K562 (cell line): Measurements from ENCODE around the gene NOD1. TPM values are rescaled to one million over a fixed set of nuclear protein-coding genes. Genes with fewer than 3 reads are reported as not detected.

ENCODE experiments used
- CCNT2 ChIP-seq: IDR thresholded peaks from 2 replicates; pipeline ENCODE4 v1.6.1; 2011; ENCODE audit warnings: borderline replicate concordance, low read depth, mild to moderate bottlenecking, moderate library complexity, mixed read lengths, low read length; ENCODE audit not compliant: insufficient read length; ENCODE audit errors: extremely low read depth
- COPS2 ChIP-seq: fragments of 450-650 bp; conservative IDR thresholded peaks from 2 replicates; pipeline ENCODE4 v1.6.1; 2016; ENCODE audit warnings: mild to moderate bottlenecking, moderate library complexity
- DMBX1 ChIP-seq: fragments of 250-450 bp; sonication (Bioruptor Pico); IDR thresholded peaks from 2 replicates; pipeline ENCODE4 v1.8.0; 2022; ENCODE audit warnings: inconsistent platforms, mild to moderate bottlenecking, moderate library complexity, borderline replicate concordance
- HCFC1 ChIP-seq: IDR thresholded peaks from 2 replicates; pipeline ENCODE4 v1.6.1; 2012; ENCODE audit warnings: low read depth, low read length, improper control_type of control experiment
- HDAC2 ChIP-seq: fragments of 450-650 bp; IDR thresholded peaks from 2 replicates; pipeline ENCODE4 v1.6.1; 2016; ENCODE audit warnings: mild to moderate bottlenecking
- HNRNPL ChIP-seq: fragments of 200-400 bp; formaldehyde crosslinking; IDR thresholded peaks from 2 replicates; pipeline ENCODE4 v1.6.1; 2017; ENCODE audit warnings: low read depth, mild to moderate bottlenecking, low read length
- MCM3 ChIP-seq: fragments of 450-650 bp; IDR thresholded peaks from 2 replicates; pipeline ENCODE4 v1.6.1; 2016
- POLR2G ChIP-seq: fragments of 200-400 bp; formaldehyde crosslinking; IDR thresholded peaks from 2 replicates; pipeline ENCODE4 v1.6.1; 2017; ENCODE audit warnings: low read depth, mild to moderate bottlenecking, antibody characterized with exemption, low read length, moderate library complexity
- RBBP5 ChIP-seq: fragments of 200-600 bp; sonication (generic); IDR thresholded peaks from 2 replicates; pipeline ENCODE4 v1.6.1; 2012; ENCODE audit warnings: borderline replicate concordance, mild to moderate bottlenecking, low read length, control low read depth, inconsistent platforms; ENCODE audit not compliant: insufficient read depth, poor library complexity, severe bottlenecking
- RBM15 ChIP-seq: fragments of 200-400 bp; formaldehyde crosslinking; IDR thresholded peaks from 2 replicates; pipeline ENCODE4 v1.6.1; 2018; ENCODE audit warnings: mild to moderate bottlenecking, low read length, moderate library complexity; ENCODE audit not compliant: insufficient read depth
- RHOXF2B ChIP-seq: fragments of 250-450 bp; sonication (Bioruptor Pico); conservative IDR thresholded peaks from 2 replicates; pipeline ENCODE4 v1.5.1; 2021
- SNAPC5 ChIP-seq: fragments of 250-450 bp; sonication (Bioruptor Pico); IDR thresholded peaks from 2 replicates; pipeline ENCODE4 v1.8.0; 2021; ENCODE audit warnings: moderate library complexity, mild to moderate bottlenecking, inconsistent platforms
- SRSF7 ChIP-seq: fragments of 200-400 bp; formaldehyde crosslinking; optimal IDR thresholded peaks from 2 replicates; pipeline ENCODE3; 2017; ENCODE audit warnings: mild to moderate bottlenecking, low read depth, low read length
- TCF7 ChIP-seq: sonication (generic); IDR thresholded peaks from 2 replicates; pipeline ENCODE4 v1.6.1; 2016; ENCODE audit warnings: antibody characterized with exemption, borderline replicate concordance
- ZFP91 ChIP-seq: sonication (generic); formaldehyde crosslinking; IDR thresholded peaks from 2 replicates; pipeline ENCODE4 v1.8.0; 2022; ENCODE audit warnings: mild to moderate bottlenecking, missing genetic modification reagents
- ZFX ChIP-seq: sonication (generic); formaldehyde crosslinking; IDR thresholded peaks from 2 replicates; pipeline ENCODE4 v1.8.0; 2022; ENCODE audit warnings: mild to moderate bottlenecking, missing genetic modification reagents, moderate library complexity
- ZNF384 ChIP-seq: IDR thresholded peaks from 2 replicates; pipeline ENCODE4 v1.6.1; 2012; ENCODE audit warnings: low read depth, low read length, improper control_type of control experiment
- ZNF512 ChIP-seq: IDR thresholded peaks from 2 replicates; pipeline ENCODE4 v1.6.1; 2016; ENCODE audit warnings: missing genetic modification characterization, missing compliant biosample characterization
- ZNF583 ChIP-seq: fragments of 250-450 bp; sonication (Bioruptor Pico); IDR thresholded peaks from 2 replicates; pipeline ENCODE4 v1.4.0; 2020
- ZNF77 ChIP-seq: fragments of 250-450 bp; sonication (Bioruptor Pico); IDR thresholded peaks from 2 replicates; pipeline ENCODE4 v1.5.0; 2020
- polyA plus RNA-seq, 8 experiments: library from polyadenylated mRNA; depleted of rRNA in 4 of 8; stranded (reverse) in 5 of 8; unstranded in 3 of 8; fragments of >200 nt; fragmentation: Nextera tagmentation in 2 of 8; fragmentation: Illumina TruSeq in 1 of 8; extraction: Ambion mirVana in 2 of 8; extraction: Trizol in 1 of 8; gene quantifications; 2 replicates each; pipeline versions ENCODE4 v1.2.1 to v1.2.3, GENCODE V29; 2011 to 2014; ENCODE audit warnings: inconsistent platforms in 1 of 8, missing spikeins in 1 of 8
- total RNA-seq, 7 experiments: library from RNA; depleted of rRNA in 6 of 7; stranded (reverse); fragments of >200 nt in 6 of 7; fragmentation: Illumina TruSeq in 2 of 7; extraction: Trizol in 2 of 7; gene quantifications; 2 replicates each; pipeline versions ENCODE4 v1.2.1 to v1.2.3, GENCODE V29; 2011 to 2021; ENCODE audit warnings: low replicate concordance in 1 of 7
- TF ChIP-seq, protein P1 (sequence below): fragments of 450-650 bp; IDR thresholded peaks from 2 replicates; pipeline ENCODE4 v1.6.1; 2016; ENCODE audit warnings: mild to moderate bottlenecking

NOD1 gene
- total and polyA plus RNA-seq, 9 of the 15 experiments (the other 6 are each of a cell fraction or from before 2014, with no cell fraction given), result 0.34 to 7.1 (median 4.7) TPM

DNA sequence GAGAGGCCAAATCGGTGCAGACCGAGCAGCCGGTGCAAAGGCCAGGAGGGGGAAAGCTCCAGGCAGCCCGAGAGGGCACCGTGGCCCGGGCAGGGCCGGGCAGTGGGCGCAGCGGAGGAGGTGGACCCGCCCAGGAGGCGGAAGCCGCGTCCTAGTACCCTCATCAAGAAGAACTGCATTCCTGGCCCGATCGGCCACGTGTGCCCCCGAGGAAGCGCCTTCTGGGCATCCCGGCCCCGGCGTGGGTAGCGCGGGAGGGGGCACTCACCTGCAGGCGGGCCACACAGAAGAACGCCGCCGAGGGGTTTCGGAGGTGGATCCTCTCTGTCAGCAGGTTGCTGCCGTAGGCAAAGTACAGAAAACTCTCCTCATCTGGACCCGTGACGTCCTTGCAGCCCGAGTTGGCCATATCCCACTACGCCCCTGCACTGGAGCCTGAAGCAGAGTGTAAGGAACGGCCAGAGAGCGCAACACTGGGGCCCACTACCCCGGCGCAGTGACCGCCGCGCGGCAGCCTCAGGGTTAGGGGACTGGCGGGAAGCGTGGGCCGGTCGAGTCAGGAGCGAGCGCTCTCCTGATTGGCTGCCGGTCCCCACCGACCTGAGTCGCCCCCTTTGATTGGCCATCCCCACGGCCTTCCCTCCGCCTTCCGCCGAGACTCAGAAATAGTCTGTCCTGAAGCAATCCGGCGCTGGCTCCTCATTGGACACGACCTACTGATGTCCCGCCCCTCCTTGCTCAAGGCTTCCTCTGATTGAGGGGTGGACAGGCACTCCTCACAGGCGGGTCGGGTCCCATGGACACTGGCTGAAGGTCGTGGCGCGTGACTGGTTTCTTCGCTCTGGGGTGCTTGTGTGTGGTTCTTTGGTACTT lies 26.0 kb upstream of the NOD1 start, which contains the start of gene GGCT (continued):
- TF ChIP-seq POLR2G (peak; percentile 97), HDAC2 (no peak), ZFX (CRISPR knock-in tag) (peak; percentile 78), RBM15 (no peak), COPS2 (no peak), SNAPC5 (CRISPR knock-in tag) (no peak), TCF7 (0 out of 2 replicates have a peak, but pooled peaks have one; percentile 19), ZNF512 (tag) (no peak), SRSF7 (no peak), ZFP91 (no peak), HCFC1 (peak; percentile 26; the same call in 1 of the 2 replicates), ZNF384 (no peak), CCNT2 (no peak), ZNF77 (CRISPR knock-in tag) (no peak), HNRNPL (0 out of 2 replicates have a peak, but pooled peaks have one; percentile 39), RBBP5 (peak; percentile 93), MCM3 (no peak), ZNF583 (CRISPR knock-in tag) (no peak), DMBX1 (CRISPR knock-in tag) (no peak), RHOXF2B (no peak)
- TF ChIP-seq, protein P1, sequence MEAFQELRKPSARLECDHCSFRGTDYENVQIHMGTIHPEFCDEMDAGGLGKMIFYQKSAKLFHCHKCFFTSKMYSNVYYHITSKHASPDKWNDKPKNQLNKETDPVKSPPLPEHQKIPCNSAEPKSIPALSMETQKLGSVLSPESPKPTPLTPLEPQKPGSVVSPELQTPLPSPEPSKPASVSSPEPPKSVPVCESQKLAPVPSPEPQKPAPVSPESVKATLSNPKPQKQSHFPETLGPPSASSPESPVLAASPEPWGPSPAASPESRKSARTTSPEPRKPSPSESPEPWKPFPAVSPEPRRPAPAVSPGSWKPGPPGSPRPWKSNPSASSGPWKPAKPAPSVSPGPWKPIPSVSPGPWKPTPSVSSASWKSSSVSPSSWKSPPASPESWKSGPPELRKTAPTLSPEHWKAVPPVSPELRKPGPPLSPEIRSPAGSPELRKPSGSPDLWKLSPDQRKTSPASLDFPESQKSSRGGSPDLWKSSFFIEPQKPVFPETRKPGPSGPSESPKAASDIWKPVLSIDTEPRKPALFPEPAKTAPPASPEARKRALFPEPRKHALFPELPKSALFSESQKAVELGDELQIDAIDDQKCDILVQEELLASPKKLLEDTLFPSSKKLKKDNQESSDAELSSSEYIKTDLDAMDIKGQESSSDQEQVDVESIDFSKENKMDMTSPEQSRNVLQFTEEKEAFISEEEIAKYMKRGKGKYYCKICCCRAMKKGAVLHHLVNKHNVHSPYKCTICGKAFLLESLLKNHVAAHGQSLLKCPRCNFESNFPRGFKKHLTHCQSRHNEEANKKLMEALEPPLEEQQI, result no peak
